ENCODE data around the gene CRLF1.

GRCh38 chr19:18574691-18575291, 31.8 kb downstream of the CRLF1 start:
- no peak for TF ChIP-seq CTCF (IDR thresholded peaks at IDR 0.05; ENCODE audit: low read length)
- TF ChIP-seq EZH2 (optimal IDR thresholded peaks at IDR 0.05; ENCODE audit: low read depth, low read length) = no peak
- no peak for TF ChIP-seq EZH2phosphoT487 (IDR thresholded peaks at IDR 0.05; ENCODE audit: low read length)
